ENCODE data around the gene EPOP.
"Not testable (repeated sequence)": the region's sequence is repeated elsewhere in the genome, so short reads cannot be mapped to it uniquely, and the experiment has no call there.

EPOP gene

DNA sequence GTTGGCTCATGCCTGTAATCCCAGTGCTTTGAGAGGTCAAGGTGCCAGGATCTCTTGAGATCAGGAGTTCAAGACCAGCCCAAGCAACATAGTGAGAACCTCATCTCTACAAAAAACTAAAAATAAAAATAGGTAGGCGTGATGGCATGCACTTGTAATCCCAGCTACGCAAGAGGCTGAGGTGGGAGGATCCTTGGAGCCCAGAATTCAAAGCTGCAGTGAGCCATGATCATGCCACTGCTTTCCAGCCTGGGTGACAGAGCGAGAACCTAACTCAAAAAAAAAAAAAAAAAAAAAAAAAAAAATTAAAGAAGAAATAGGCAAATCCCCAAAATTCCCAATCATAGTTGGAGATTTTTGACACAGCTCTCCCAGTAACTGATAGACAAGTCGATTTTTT lies 36.8 kb downstream of the EPOP start:
- DNase-seq = no peak

DNA sequence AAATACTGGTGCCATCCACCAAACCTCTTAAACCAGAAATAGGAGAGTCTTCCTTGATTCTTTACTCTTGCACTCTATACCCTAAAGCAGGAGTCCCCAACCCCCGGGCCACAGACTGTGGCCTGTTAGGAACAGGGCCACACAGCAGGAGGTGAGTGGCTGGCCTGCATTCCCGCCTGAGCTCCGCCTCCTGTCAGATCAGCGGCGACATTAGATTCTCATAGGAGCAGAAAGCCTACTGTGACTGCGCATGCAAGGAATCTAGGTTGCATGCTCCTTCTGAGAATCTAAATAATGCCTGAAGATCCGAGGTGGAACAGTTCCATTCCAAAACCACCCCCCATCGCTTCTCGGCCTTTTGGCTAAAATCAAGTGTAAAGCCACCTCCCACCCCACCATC lies 38.7 kb downstream of the EPOP start:
- no peak for DNase-seq

DNA sequence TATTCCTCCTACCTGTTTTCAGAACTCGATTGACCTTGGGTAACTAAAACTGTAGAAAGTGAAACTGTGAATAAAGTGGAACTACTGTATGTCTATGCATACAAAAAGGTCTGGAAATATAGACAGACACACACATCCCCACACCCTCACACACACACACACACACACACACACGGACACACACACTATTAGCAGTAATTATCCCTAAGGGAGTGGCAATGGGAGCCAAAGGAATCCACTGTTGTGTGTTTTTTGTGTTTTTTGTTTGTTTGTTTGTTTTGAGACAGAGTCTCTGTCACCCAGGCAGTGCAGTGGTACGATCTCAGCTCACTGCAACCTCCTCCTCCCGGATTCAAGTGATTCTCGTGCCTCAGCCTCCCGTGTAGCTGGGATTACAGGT lies 42.4 kb downstream of the EPOP start:
- DNase-seq = no peak

DNA sequence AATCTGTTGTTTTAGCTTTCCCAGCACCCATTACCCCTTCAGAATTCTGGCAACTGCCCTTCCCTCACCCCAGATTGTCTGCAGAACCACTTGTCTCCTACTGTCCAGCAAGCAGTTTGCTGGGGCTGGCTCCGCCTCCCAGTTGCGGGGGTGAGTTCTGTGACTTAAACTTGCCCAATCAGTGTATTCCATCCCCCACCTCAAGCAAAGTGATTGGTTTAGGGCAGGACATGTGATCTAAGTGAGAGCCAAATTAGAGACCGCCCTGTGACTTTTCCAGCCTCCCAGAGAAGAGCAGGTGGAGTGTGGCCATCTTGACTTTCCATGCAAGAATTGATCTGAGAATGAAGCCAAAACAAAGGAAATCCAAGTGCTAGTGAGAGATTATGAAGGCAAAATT lies 46.3 kb downstream of the EPOP start:
- no peak for DNase-seq

DNA sequence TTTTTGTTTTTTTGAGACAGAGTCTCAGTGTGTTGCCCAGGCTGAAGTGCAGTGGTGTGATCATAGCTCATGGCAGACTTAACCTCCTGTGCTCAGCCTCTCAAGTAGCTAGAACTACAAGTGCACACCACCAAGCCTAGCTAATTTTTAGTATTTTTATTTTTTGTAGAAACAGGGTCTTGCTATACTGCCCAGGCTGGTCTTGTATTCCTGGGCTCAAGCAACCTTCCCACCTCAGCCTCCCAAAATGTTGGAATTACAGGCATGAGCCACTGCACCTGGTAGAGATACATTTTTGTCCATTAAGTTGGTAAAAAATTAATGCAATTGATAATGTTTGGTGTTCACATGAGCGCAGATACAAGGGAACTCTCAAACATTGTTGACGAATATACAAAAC lies 46.8 kb downstream of the EPOP start:
- DNase-seq = no peak

DNA sequence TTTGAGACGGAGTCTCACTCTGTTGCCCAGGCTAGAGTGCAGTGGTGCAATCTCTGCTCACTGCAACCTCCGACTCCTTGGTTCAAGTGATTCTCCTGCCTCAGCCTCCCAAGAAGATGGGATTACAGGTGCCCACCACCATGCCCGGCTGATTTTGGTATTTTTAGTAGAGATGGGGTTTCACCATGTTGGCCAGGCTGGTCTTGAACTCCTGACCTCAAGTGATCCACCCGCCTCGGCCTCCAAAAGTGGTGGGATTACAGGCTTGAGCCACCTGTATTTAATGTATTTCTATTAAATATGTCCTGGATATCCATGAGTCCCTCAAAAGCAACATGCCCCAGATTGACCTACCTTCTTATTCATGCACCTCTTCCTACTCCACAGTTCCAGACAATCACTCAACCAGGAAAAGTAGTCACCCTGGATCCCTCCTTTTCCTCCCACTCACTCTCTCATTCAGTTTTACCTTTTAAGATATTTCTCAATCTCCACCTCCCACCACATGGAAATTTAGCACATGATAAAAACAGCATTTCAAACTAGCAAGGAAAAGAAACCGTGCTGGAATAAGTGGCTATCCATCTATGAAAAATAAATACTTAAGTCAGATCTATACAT lies 48.0 kb downstream of the EPOP start:
- DNase-seq = not testable (repeated sequence)

DNA sequence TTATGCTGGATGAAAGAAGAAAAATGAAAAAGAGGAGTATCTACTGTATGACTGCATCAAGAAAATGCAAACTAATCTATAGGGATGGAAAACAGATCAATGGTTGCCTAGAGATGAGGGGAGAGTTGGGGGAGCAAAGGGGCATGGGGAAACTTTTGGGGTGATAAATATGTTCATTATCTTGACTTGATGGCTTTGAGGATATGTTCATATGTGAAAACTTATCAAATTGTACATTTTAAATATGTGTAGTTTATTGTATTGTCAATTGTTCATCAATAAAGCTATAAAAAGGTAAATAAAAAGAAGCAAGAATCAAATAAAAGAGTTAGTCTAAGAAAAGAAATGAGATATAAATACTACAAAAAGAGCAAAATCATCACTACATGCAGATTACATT lies 49.3 kb downstream of the EPOP start:
- DNase-seq = no peak

DNA sequence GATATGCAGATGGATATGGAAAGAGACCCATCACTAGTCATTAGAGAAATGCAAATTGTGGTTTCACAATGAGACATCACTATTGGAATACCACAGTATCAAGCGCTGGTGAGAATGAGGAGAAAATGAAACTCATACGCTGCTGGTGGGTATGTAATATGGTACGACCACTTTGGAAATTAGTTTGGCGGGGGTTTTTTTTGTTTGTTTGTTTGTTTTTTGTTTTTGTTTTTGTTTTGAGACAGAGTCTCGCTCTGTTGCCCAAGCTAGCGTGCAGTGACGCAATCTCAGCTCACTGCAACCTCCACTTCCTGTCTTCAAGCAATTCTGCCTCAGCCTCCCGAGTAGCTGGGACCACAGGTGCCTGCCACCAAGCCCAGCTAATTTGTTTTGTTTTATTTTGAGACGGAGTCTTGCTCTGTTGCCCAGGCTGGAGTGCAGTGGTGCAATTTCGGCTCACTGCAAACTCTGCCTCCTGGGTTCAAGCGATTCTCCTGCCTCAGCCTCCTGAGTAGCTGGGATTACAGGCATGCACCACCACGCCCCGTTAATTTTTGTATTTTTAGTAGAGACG lies 49.9 kb downstream of the EPOP start:
- DNase-seq = not testable (repeated sequence)

All from DMS153 (cell line).